GM19328 (cell line): ENCODE results near the gene GATAD2A.

Source experiments
- ATAC-seq: cut with Tn5 transposase; IDR thresholded peaks from one replicate; pipeline ENCODE4 v1.9.1; 2021; ENCODE audit warnings: mild to moderate bottlenecking, moderate library complexity; ENCODE audit not compliant: unreplicated experiment

GATAD2A gene

GRCh38 chr19:19504754-19505668, 99.5 kb downstream of the GATAD2A start:
- ATAC-seq: no peak

- no peak for ATAC-seq
These were observed 100.3 kb downstream of the GATAD2A start for GRCh38 chr19:19505669-19506326.

GRCh38 chr19:19506592-19506991, 101.1 kb downstream of the GATAD2A start:
- no peak for ATAC-seq

- ATAC-seq: no peak
These were observed 101.9 kb downstream of the GATAD2A start for GRCh38 chr19:19507354-19507753.

- ATAC-seq: no peak
These were observed 102.7 kb downstream of the GATAD2A start for GRCh38 chr19:19508217-19508616.

GRCh38 chr19:19510432-19510831, 105.0 kb downstream of the GATAD2A start:
- ATAC-seq: no peak

- no peak for ATAC-seq
These were observed 108.2 kb downstream of the GATAD2A start for GRCh38 chr19:19513682-19514081.

GRCh38 chr19:19514215-19514657, 108.8 kb downstream of the GATAD2A start:
- no peak for ATAC-seq

GRCh38 chr19:19514881-19515641, 109.6 kb downstream of the GATAD2A start, which contains the start of gene TSSK6:
TSSK6 (minus strand) TSS chr19:19515548; CDS start chr19:19515427, 121 bp downstream.
- no peak for ATAC-seq

GRCh38 chr19:19515642-19516519, 110.4 kb downstream of the GATAD2A start, which contains the start of gene NDUFA13:
NDUFA13 (plus strand) TSS chr19:19516225; CDS start chr19:19516239, 14 bp downstream.
- peak; percentile 86 for ATAC-seq

GRCh38 chr19:19517235-19517619, 111.8 kb downstream of the GATAD2A start:
- ATAC-seq: no peak

GRCh38 chr19:19520989-19521388, 115.5 kb downstream of the GATAD2A start:
- ATAC-seq: no peak

- ATAC-seq: no peak
These were observed 117.7 kb downstream of the GATAD2A start for GRCh38 chr19:19523177-19523576.

- peak; percentile 62 for ATAC-seq
These were observed 118.6 kb downstream of the GATAD2A start for GRCh38 chr19:19524053-19524452.

GRCh38 chr19:19525611-19526380, 120.3 kb downstream of the GATAD2A start:
- ATAC-seq: no peak

GRCh38 chr19:19526581-19527370, 121.3 kb downstream of the GATAD2A start:
- ATAC-seq: no peak

GRCh38 chr19:19527371-19527656, 121.8 kb downstream of the GATAD2A start:
- no peak for ATAC-seq

- no peak for ATAC-seq
These were observed 122.5 kb downstream of the GATAD2A start for GRCh38 chr19:19527674-19528625.
